Measurements from ENCODE around the gene KIF26B. TPM values are rescaled to one million over a fixed set of nuclear protein-coding genes. Genes with fewer than 3 reads are reported as not detected.

Gene KIF26B
- total and polyA plus RNA-seq, 2 experiments from 2014 or later = 0.03 to 0.76 TPM

- Mint-ChIP-seq H3K36me3 (ENCODE audit: low read depth) (no peaks in the 10 kb centered on the region; the same call in 2 of the 3 replicates), H3K27ac (no peak overlapping the region), H3K27me3 (ENCODE audit: insufficient read depth, low read depth, poor library complexity) (peaks cover 5% of the 10 kb centered on the region), H3K4me3 (no peak overlapping the region), H3K4me1 (no peaks in the 10 kb centered on the region), H3K9me3 (no peaks in the 10 kb centered on the region)
- H3F3A ChIP-seq (replicated peaks; ENCODE audit: low read depth) = no peaks in the 10 kb centered on the region
- no peaks in the 10 kb centered on the region for H3K79me2 ChIP-seq (replicated peaks; ENCODE audit: insufficient read depth)
- no peak for ATAC-seq
- H2AFZ ChIP-seq = no peak overlapping the region
- H3K36me3 ChIP-seq (ENCODE audit: insufficient read depth) = no peaks in the 10 kb centered on the region
- H3K4me2 ChIP-seq = no peak overlapping the region
- no peaks in the 10 kb centered on the region for H4K20me1 ChIP-seq (replicated peaks; ENCODE audit: insufficient read depth)
- DNase-seq (ENCODE audit: low spot score) = no peak
- TF ChIP-seq POLR2AphosphoS5 (IDR thresholded peaks at IDR 0.05; ENCODE audit: low read depth) = no peak
- TF ChIP-seq ZNF331 (CRISPR knock-in tag; IDR thresholded peaks at IDR 0.05; ENCODE audit: low read depth) = no peak
- TF ChIP-seq ZNF114 (CRISPR knock-in tag; IDR thresholded peaks at IDR 0.05) = no peak
- TF ChIP-seq ETS1 (IDR thresholded peaks at IDR 0.05) = no peak
- TF ChIP-seq EZH2phosphoT487 (IDR thresholded peaks at IDR 0.05; ENCODE audit: unreplicated experiment) = no peak
- no peak for TF ChIP-seq JUNB (IDR thresholded peaks at IDR 0.05; ENCODE audit: unreplicated experiment)
- TF ChIP-seq CREB1 (CRISPR knock-in tag; IDR thresholded peaks at IDR 0.05; ENCODE audit: low read depth) = no peak
- TF ChIP-seq STAT1 (IDR thresholded peaks at IDR 0.05; ENCODE audit: unreplicated experiment) = no peak
- TF ChIP-seq ZNF462 (CRISPR knock-in tag; IDR thresholded peaks at IDR 0.05) = no peak
- no peak for TF ChIP-seq EZH2 (IDR thresholded peaks at IDR 0.05; ENCODE audit: low read depth, unreplicated experiment)
- no peak for TF ChIP-seq CTCF (conservative IDR thresholded peaks at IDR 0.05; ENCODE audit: low read depth in 2 of 2)
- TF ChIP-seq REST (IDR thresholded peaks at IDR 0.05; ENCODE audit: unreplicated experiment) = no peak
- no peak for TF ChIP-seq NANOG (IDR thresholded peaks at IDR 0.05; ENCODE audit: borderline replicate concordance)
- no peaks in the 10 kb centered on the region for H3K4me1 ChIP-seq (ENCODE audit: insufficient read depth)
- H3K27ac ChIP-seq (ENCODE audit: low read depth) = no peak overlapping the region
- no peaks in the 10 kb centered on the region for H3K9me2 ChIP-seq (ENCODE audit: insufficient read depth)
- H3K27me3 ChIP-seq (ENCODE audit: insufficient read depth) = no peaks in the 10 kb centered on the region
- no peak overlapping the region for H3K4me3 ChIP-seq
These were observed 412.2 kb downstream of the KIF26B start for GRCh38 chr1:245566952-245567351.
